ENCODE data around the gene KSR1. TPM values are rescaled to one million over a fixed set of nuclear protein-coding genes. Genes with fewer than 3 reads are reported as not detected.

The KSR1 gene
- 12.1 and 34.2 TPM in 2 replicates for total RNA-seq

DNA sequence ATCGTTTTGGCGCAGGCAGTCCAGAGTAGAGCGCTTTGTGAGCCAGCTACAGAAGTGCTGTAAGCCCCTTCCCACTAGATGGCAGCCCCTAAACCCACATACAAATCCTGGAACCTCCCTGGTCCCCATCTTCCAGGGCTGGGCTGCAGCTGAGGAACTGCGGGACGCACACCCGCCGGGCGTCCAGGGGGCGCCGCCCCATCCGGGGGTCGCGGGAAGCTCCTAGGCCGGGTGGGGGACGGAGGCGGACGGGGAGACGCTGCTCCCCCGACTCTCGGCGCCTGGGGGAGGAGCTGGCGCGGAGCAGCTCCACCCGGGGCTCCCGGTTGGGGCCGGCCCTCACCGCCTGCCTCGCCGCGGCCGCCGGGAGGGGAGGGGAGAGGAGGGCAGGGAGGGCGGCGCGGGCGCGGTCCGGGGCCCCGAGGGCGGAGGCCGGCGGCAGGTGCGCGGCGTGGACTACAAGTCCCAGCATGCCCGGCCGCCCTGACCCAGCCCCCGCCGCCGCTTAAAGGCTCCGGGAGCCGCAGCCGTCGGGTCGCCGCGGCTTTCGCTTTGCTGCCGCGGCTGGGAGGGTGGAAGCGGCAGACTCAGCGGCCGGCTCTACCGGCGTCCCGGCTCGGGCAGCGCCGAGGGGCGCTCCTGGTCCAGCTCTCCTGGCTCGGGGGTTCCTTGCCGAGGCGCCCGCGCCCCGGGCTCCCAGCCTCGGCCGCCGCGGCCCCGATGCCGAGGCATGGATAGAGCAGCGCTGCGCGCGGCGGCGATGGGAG lies at the start of gene KSR1:
KSR1 (plus strand) TSS at position 535 of the 767 bp plus-strand sequence; CDS start at position 731, 196 bp downstream.

DNA sequence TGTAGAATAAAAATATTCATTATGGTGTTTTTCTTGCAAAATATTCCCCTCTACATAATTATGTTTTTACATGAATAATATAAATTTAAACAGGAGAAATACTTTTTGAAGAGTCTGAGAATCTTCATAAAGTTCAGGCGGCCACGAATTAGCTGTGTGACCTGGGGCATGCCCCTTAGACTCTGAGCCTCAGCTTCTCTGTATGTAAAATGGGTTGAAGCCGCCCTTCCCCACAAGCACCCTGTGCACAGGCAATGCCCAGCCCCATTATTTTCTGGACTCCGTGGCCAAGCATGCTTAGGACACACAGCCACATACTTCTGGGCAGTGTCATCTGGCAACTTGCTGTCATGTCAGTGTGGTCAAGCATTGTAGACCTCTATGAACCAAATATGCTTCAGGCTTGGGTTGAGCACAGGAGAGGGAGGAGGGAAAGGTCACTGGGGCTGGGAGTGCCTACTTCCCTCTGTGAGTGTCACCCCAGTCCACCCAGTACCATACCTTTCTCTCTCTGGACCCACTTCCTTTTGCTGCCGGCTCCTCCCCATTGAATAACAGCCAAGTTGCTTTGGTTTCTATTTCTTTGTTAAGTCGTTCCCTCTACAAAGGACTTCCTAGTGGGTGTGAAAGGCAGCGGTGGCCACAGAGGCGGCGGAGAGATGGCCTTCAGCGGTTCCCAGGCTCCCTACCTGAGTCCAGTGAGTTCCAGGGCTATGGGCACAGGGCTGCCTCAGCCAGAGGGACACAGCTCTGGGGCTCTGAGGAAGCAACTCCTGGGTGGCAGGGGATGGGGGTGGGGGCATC lies 174.6 kb downstream of the KSR1 start, which contains the start of gene LGALS9:
LGALS9 (plus strand) TSS at position 582 of the 804 bp plus-strand sequence; CDS start at position 660, 78 bp downstream.

Other genes starting within 250 kb of the KSR1 start
- 229 and 750 TPM in 2 replicates for gene WSB1, start 162.3 kb upstream of the KSR1 start, total RNA-seq
- 19.4 and 54.4 TPM in 2 replicates for gene LGALS9, start 174.7 kb downstream of the KSR1 start, total RNA-seq

Data from bladder microvascular endothelial cell (primary cell).